GM19328 (cell line): ENCODE measurements around the gene TSEN15.
"Not testable (repeated sequence)": the region's sequence is repeated elsewhere in the genome, so short reads cannot be mapped to it uniquely, and the experiment has no call there.

Experiments used
- ATAC-seq: cut with Tn5 transposase; IDR thresholded peaks from one replicate; pipeline ENCODE4 v1.9.1; 2021; ENCODE audit warnings: mild to moderate bottlenecking, moderate library complexity; ENCODE audit not compliant: unreplicated experiment

Gene TSEN15

DNA sequence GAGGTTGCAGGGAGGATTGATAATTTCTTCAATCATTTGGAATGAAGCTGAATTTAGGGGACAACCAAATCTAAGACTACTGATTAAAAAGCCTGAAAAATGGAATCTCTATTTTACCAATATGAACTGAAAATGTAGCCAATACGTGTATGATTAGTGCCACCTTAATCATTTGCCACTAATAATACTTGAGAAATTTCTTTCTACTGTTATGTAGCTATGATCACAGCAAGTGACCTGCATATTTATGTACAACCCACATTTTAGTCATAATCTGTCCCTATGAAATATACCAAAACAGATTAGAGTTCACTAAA lies 20.5 kb upstream of the TSEN15 start:
- no peak for ATAC-seq

DNA sequence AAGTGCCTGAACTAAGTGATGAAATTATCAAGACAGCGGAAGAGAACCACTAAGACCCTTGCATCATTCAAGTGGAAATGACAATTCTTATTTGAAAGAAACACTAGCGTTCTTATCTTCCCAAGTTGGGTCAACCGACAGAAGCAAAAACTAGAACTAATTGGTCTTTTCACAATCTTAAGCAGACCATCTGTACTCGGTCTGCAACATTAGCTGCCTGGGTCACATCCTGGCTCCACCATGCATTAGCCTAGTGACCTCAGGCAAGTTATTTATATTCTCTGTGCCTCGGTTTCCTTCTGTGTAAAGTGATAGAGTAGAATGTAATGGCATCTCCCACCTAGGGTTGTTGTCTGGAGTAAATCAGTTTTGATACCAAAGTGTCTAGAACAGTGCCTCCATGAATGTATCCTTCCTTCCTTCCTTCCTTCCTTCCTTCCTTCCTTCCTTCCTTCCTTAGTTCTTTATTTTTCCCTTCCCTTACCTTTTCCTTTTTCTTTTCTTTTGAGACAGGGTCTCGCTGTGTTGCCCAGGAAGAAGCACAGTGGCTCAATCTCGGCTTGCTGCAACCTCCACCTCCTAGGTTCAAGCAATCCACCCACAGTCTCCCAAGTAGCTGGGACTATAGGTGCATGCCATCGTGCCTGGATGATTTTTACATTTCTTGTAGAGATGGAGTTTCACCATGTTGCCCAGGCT lies 20.0 kb upstream of the TSEN15 start:
- no peak for ATAC-seq

DNA sequence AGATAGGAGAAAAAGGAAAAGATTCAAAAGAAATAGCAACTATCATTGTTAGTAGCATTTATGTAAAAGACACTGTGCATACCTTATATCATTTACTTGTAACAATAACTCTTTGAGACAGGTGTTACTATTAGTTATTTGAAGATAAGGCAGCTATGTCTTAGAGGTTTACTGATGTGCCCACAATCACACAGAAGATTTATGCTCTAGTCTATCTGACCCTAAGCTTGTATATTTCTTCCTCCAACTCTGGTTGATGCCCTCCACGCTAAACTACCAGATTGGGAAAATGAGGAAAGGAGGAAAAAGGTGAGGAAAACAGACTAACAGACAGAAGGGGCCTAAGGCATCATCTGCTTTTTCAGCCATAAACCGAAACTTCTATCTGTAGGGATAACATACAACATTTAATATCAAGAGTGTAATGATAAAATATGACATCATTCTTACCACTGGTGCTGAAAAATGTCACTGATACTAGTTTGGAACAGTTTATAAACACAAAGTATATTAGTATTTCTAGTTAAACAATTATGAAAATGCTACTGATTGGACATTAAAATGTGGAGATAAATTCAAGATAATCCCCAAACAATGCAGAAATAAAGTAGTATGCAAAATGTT lies 19.1 kb upstream of the TSEN15 start:
- no peak for ATAC-seq

DNA sequence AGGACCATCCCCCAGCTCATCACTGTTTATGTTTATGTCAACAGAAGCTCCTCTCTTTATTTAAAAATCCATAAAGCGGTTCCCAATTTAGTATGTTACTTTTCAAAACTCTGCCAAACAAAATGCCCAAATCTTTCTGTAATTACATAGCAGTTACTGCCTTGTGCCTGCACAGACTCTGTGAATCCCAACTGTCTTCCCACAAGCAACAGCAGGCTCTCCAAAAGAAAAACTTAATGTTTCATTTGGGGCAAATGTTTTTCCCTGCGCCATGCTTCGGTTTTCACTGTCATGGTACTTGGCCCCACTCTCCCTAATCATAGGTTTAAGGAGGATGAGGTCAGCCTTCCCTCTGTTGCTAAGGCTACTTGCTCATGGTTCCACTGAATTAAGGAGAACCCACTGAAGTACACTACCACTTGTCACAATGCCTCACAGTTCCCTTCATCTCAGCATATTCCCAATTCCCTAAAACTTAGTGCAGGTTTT lies 18.6 kb upstream of the TSEN15 start:
- ATAC-seq: no peak

DNA sequence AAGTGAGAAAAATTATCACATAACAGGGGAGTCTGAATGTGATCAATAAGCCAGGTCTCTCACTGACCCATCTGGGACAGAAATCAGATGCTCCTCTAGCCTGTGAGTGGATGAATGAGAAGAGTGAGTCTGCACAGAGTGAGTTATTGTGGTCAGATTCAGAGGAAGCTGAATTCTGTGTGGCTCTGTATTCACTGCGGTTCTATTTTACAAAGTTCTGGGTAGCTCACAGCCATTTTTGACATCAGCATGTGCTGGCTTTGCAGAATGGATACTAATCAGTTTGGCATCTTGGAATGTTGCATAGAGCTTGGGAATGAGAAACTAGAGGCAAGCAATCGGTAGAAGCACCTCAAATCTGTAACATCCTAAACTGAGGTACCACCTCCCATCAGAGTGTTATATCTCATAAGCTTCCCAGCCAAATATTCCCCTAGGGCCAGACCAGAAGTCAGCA lies 17.8 kb upstream of the TSEN15 start:
- no peak for ATAC-seq

DNA sequence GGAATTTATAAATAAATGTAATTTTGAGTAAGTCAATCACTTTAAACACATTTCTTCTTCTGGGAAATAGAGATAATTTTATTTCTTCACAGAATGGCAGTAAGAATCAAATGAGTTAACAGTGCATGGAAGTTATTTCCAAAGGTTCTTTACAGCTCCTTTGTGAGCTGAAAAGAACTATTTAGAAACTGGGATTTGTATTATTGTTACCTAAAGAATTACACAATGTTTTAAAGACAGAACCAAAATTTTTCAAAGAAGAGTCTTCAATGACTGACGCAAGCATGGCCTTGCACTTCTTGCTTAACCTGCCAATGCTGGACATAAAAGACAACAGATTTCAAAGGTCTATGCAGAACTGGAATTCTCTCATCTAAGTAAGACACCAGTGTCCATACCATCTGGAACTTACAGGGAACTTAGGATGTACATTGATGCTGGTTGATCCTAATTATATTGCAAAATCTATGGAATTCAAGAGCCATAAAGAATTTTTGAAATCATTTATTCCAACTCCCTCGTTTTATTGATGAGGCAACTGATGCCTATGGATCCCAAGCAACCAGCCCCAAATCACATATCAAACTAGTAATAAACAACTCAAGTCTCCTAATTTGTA lies 16.7 kb upstream of the TSEN15 start:
- no peak for ATAC-seq

DNA sequence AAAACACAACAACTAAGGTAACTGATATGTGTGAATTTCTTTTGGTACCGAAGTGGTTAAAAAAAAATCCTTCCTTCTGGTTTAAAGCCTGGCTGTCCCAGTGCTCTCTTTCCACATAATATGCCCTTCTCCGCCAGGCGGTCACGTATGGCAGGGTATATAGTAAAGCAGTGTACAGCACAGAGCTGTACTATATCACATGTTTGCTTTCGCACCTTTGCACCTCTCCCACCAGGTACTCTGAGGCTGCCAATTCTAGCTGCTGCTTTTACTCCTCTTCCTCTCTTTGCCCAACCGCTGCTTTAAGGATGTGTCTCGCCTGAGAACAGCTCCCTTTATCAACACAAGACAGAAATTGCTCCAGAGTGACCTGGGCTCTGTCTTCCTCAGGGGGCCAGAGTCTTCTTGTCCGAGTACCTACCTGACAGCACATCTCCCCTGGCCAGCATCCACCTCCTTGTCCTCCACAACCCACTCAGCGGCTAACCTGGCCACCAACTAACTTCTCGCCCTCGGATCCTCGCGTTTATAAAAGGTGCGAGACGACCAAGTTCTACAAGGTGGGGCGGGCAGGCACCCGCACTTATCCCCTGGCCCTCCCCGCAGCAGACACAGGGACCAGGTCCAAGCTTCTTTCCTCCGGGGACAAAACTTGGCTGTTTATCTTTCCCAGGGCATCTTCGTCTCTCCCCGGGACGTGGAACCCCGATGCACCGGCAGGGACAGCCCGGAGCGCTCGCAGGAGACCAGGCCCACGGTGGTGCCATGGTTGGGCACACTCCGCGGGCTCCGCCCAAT lies 15.6 kb upstream of the TSEN15 start:
- no peak for ATAC-seq

DNA sequence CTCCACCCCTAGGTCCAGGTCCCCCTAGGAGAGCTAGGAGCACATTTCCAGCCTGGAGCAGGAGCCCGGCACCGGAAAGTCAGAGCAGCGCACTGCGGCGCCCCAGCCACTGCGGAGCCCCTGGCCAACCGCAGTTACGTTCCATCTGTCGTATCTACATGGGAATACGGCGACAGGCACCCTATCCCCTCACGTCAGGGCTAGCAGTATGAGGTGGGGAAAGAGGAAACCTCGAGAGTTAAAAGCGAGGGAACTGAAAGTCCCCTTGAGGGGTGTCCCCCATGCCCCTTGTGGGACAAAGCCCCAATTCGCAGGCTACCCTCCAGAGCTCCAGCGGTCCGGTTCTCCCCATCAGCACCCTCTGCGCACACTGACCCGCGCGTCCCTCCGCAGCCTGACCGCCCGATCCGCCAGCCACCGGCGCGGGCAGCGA lies 15.0 kb upstream of the TSEN15 start:
- ATAC-seq: peak; percentile 9

DNA sequence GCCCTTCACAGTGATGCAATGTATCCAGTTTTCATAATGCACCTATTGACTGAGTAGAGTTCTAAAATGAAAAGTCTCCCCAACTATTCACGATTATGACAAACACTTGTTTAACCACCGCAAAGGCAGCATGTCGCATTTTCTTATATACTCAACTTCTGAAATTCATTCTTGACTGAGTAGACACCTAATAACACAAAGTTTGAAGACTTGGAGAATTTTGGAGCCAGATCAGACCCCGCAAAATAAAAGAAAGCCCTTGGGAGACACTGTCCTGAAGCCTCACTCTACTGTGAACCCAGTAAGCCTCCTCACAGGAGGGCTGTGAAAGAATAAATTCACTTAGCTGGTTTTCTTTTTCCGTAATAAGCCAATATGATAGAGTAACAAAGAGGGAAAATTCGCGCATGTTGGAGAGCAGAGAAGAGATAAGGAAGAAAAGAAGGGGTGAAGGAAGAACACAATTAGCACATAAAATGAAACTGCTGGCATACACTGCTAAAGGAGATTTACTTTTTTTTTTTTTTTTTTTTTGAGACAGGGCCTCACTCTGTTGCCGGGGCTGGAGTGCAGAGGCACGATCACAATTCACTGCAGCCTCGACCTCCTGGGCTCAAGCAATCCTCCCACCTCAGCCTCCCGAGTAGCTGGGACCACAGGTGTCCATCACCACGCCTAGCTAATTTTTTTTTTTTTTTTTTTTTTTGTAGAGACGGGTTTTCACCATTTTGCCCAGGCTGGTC lies 13.5 kb upstream of the TSEN15 start:
- no peak for ATAC-seq

DNA sequence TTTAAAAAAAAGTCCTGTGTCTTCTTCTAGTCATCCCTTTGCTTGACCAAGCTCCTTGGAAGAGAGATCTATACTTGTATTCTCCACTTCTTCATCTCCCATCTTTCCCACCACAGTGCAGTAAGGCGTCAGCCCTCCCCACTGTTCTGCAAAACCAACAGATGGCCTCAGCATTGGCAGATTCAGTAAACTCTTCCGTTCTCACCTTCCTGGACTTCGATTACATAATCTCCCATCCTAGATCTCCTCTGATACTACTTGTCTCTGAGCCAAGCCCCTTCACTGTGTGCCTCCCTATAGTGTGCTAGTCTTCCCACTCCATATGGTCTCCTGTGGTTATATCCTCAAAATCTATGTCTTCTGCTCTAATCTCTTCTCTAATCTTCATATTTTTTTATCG lies 12.4 kb upstream of the TSEN15 start:
- no peak for ATAC-seq

DNA sequence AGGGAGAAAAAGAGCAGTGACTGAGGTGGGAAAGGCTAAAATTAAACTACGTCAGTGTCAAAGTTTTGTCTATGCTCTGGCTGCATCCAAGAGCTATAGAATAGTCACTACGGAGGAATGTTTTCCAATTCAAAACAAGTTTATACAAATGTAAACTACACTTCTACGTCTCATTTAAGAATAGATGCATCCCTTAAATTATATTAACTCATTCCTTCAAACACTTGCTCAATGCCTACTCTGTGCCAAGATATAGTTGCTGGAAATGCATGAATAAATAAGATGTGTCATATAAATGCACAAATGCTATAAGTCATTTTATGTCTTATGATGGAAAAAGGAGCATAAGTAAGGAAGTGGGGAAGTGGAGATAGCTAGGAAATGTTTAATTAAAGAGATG lies 9.8 kb upstream of the TSEN15 start:
- ATAC-seq: no peak

DNA sequence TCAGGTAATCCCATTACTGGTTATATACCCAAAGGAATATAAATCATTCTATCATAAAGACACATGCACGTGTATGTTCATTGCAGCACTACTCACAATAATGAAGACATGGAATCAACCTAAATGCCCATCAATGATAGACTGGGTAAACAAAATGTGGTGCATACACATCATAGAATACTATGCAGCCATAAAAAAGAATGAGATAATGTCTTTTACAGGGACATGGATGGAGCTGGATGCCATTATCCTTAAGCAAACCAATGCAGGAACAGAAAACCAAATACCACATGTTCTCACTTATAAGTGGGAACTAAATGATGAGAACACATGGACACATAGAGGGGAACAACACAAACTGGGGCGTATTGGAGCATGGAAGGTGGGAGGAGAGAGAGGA lies 8.2 kb upstream of the TSEN15 start:
- ATAC-seq: not testable (repeated sequence)

DNA sequence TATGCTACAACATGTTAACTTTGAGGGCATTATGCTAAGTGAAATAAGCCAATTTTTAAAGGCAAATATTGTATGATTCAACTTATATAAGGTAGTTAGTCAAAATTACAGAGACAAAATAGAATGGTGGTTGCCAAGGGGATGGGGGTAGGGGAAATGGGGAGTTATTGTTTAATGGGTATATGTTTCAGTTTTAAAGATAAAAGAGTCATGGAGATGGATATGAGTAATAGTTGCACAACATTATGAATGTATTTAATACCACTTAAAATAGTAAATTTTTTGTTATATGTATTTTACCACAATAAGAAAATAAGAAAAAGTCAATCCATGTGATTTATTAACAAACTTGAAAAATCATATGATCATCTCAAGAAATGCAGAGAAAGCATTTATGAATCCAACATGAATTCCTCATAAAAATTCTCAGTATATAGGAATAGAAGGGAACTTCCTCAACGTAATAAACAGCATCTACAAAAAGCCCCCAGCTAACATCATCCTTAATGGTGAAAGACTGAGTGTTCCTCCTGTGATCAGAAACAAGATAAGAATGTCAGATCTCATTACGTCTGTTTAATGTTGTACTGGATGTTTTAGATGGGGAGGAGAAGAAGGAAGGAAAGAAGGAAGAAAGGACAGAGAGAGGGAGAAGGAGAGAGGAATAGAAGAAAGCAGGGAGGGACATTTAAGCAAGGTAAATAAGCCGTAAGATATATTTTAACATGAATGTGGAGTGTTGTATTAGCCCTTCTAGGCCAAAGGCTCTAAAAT lies 6.7 kb upstream of the TSEN15 start:
- no peak for ATAC-seq

DNA sequence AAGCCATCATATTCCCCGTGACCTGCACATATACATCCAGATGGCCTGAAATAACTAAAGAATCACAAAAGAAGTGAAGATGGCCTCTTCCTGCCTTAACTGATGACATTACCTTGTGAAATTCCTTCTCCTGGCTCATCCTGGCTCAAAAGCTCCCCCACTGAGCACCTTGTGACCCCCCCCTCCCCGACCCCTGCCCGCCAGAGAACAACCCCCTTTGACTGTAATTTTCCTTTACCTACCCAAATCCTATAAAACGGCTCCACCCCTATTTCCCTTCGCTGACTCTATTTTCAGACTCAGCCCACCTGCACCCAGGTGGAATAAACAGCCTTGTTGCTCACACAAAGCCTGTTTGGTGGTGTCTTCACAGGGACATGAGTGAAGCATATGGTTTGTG lies 4.0 kb upstream of the TSEN15 start:
- not testable (repeated sequence) for ATAC-seq

DNA sequence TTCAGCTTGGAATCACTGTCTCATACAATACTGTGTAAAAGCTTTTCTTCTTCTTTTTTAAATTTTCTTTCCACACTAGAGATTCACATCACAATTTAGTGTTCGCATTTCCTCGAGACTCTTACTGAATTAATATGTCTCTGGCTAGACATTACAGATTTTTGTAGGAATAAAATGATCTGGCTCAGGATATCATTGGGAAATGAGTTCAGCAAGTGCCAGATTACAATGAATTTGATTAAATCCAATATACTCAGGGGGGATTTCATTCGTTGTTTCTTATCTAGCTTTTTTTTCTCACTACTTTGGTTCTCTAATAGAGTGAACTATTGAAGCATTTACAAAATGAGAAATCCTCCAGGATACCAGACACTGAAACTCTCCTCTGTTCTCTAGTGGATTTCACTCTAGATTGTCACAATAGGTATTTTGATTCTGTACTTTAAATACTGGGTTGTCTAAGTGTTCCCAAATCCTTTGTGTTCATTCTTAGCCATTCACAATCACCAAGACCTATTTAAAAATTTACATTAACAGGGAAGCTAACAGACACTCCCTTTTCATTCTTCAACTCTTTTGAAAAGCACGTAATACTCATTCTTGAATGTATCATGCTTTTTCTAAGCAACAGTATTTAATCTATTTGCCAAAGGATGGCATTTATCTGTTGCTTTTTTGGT lies 2.8 kb upstream of the TSEN15 start:
- no peak for ATAC-seq

DNA sequence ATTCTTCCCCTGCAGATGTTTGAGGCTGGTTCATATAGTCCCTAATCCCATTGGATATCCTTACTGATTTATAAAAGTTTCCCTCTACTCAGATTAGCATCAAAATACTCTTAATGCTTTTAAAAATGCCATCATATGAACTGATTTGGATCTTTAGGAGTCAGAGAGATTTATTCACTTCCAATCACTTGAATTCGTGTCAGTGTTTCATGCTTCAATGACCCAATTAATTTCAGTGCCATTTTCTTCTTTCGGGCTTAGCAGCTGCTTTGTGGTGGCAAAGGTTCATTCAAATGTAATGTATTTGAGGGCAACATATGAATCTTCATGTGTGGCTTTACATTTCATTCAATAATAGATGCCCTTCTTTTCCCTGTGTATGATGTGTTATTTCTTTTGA lies 2.2 kb upstream of the TSEN15 start:
- no peak for ATAC-seq

DNA sequence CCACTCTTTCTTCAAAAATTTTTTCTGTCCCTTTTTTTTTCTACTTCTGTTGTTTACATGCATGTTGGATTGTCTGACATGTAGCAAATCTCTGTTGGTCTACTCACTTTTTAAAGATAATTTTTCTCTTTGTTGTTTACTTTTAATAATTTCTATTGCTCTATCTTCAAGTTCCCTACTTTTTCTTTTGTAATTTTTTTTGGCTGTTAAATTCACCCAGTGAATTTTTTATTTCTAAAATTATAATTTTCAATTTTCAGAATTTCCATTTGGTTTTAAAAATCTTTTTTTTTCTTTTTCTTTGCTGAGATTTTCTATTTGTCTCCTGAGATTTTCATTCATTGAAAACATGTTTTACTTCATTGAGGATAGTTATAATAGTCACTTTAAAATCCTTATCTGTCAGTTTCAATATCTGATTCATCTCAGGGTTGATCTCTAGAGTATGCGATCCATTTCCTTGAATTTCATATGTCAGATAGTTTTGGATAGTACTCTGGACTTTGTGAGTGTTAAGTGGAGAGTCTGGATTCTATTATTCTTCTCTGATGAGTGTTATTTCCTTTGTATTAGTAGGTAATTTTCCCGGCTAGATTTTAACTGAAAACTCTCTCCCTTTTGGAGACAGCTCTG lies 1.6 kb upstream of the TSEN15 start:
- ATAC-seq: no peak

DNA sequence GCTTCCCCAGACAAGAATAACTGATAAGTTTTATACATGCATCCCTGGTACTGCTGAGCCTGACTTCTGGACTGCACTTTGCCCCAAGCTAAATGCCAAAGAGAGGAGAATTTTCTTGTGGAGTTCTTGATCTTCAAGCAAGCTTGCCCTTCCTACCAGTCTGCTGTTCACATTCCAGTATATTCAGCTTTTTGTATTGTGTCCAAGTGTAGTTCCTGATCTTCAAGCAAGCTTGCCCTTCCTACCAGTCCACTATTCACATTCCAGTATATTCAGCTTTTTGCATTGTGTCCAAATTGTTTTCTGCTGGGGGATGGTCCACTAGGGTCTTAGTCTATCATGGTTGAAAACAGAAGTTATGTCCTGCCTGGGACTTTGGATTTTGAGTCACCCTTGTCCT lies 894 bp upstream of the TSEN15 start:
- ATAC-seq: no peak

DNA sequence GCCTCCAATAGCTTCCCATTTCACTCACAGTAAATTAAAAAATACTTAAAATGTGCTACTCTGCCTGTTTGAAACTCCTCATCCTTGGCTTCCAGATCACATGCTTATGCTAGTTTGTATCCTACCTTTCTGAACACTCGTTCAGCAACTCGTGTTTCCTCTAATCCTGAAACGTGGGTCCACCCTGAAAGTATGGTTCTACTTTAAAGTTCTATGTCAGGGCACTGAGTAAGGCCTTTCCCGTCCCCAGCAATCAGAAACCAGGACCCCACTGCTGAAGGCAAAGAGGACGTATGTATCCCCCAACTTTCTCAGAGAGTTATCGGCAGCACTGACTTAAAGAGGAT lies 419 bp upstream of the TSEN15 start:
- ATAC-seq: peak; percentile 18
